SU-DHL-6 (cell line): ENCODE data around the gene ANKRD44.

ENCODE experiments used
- EZH2phosphoT487 ChIP-seq: fragments of 200-600 bp; sonication (generic), shearing (Covaris generic); conservative IDR thresholded peaks from 2 replicates; pipeline ENCODE4 v1.6.1; 2018; ENCODE audit warnings: mild to moderate bottlenecking, antibody characterized with exemption, low read length, moderate library complexity, mixed read lengths
- TF ChIP-seq, protein P1 (sequence below): fragments of 200-600 bp; sonication (generic); IDR thresholded peaks from one replicate; pipeline ENCODE4 v1.5.1; 2017; ENCODE audit warnings: antibody characterized with exemption, mild to moderate bottlenecking, low read length, moderate library complexity; ENCODE audit not compliant: insufficient read depth, poor library complexity, severe bottlenecking

DNA sequence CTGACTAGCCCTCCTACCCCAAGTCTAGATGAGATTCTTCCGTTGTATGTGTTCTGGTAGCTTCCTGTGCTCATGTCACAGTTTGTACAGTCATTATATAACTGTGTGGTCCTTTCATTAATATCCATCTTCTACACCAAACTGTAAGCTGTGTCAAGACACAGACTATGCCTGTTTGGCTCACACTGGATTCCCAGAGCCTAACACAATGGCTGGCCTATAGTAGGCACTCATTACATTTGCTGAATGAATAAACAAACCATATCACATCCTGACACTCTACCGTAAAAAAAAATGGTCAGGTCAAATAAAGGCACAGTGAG is 72.6 kb downstream of the ANKRD44 start:
- TF ChIP-seq, protein P1, sequence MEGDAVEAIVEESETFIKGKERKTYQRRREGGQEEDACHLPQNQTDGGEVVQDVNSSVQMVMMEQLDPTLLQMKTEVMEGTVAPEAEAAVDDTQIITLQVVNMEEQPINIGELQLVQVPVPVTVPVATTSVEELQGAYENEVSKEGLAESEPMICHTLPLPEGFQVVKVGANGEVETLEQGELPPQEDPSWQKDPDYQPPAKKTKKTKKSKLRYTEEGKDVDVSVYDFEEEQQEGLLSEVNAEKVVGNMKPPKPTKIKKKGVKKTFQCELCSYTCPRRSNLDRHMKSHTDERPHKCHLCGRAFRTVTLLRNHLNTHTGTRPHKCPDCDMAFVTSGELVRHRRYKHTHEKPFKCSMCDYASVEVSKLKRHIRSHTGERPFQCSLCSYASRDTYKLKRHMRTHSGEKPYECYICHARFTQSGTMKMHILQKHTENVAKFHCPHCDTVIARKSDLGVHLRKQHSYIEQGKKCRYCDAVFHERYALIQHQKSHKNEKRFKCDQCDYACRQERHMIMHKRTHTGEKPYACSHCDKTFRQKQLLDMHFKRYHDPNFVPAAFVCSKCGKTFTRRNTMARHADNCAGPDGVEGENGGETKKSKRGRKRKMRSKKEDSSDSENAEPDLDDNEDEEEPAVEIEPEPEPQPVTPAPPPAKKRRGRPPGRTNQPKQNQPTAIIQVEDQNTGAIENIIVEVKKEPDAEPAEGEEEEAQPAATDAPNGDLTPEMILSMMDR: no peak
- no peak for TF ChIP-seq EZH2phosphoT487
